Activated CD8-positive, alpha-beta memory T cell treated with anti-CD3 and anti-CD28 coated beads, Interleukin-2, amount 50 U/mL, for 4 hours (primary cell): Measurements from ENCODE around the gene WASL.
"Not testable (repeated sequence)": the region's sequence is repeated elsewhere in the genome, so short reads cannot be mapped to it uniquely, and the experiment has no call there.

Experiments
- DNase-seq: peaks from one replicate; pipeline ENCODE4 v3.0.0-alpha.2; 2020

WASL gene

GRCh38 chr7:123748734-123749536 lies at the start of gene WASL:
Gene WASL, minus strand, starts transcription at chr7:123749003. Its CDS starts 269 bp downstream, at chr7:123748734.
- DNase-seq = peak; percentile 85

DNA sequence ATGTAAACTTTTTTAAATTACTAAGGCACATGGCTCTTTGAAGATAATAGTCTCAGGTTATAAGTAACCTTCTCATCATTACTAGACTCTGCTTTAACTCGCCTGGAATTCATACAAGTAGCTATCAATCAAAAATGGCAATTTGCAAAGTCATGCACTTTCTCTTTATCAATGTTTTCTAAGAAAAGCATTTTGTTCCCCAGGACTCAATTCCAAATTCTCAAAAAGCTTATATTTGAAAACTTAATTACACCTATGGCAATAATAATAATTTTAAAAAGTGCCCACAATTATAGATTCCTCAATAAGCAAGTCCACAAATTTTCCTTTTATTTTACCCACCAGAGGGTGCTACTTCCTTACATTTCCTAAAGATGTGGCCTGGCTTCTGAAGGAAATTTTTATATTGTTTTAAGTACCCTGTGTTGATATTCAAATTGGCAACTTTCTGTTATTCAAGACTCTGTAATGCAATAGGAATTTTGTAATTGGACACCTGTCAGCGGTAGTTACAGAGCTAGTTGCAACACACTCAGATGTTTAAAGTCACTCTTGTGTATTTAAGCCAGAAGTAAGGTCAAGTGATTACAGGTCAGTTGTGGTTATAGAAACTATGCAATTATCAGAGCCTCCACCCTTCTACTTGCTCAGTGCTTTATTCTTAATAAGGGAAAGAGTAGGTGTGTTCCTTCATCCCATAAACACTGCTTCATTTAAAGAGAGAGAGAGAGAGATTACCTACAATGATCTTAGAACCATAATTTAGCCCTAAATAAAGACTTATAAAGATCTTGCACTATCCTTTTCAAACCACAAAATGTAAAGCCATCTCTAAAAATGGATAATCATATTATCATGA lies 49.1 kb upstream of the WASL start:
- DNase-seq = no peak

- no peak for DNase-seq
Observed at GRCh38 chr7:123796568-123796967, 47.8 kb upstream of the WASL start.

DNA sequence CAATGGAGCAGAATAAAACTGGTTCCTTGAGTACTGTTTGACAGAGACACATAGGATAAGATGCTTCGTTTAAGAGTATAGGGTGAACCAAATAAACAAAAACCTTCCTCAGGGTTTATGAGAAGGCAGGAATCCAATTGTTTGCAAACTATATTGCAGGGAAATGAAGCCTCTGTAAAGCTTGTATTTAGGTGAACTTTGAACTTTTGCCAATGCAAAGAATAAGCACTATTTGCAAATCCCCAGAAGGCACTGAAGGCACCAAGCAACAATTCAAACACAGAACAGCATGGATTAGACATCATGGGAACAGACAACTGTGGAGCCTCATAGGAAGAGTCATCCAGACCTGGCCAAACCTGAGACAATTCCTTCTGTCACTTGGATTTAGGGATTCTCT lies 47.1 kb upstream of the WASL start:
- no peak for DNase-seq

DNA sequence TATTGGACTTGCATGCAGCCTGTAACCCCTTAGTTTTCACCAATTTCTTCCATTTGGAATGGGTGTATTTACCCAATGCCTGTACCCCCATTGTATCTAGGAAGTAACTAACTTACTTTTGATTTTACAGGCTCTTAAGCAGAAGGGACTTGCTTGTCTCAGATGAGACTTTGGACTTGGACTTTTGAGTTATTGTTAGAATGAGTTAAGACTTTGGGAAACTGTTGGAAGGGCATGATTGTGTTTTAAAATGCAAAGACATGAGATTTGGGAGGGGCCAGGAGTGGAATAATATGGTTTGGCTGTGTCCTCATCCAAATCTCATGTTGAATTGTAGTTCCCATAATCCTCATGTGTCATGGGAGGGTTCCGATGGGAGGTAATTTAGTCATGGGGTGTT lies 46.3 kb upstream of the WASL start:
- DNase-seq = not testable (repeated sequence)

DNA sequence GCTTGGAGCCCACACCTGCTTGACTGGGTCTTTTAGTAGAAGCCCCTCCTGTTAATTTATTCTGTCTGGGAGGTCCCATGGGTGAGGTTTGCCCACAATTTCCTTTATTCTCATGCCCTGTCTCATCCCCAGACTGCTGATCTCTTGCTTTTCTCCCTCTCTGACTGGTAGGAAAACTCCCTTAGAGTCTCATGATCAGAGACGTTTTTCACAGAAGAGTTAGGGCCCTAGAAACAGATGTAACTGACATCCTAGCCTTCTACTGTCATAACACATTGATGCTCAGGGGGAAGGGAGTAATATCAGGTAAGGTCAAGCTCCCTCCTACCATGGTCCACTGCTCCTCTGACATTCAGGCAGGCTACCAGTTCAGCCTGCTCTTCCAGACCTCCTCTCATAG lies 43.7 kb upstream of the WASL start:
- DNase-seq = no peak

- DNase-seq = no peak
Observed at GRCh38 chr7:123791001-123791400, 42.2 kb upstream of the WASL start.

DNA sequence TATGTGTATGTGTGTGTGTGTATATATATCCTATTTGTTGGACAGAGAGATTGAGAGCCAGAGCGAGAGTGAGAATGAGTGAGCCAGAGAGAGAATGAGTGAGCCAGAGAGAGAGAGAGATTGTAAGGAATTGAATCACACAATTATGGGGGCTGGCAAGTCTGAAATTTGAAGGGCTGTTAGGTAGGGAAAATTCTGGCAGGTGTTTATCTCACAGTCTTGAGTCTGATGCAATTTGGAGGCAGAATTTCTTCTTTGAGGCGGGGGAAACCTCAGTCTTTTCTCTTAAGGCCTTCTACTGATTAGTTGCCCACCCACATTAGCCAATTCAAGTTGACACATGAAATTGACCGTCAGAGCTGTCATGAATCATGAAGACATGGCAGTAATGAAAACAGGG lies 41.0 kb upstream of the WASL start:
- DNase-seq = no peak

- DNase-seq = no peak
Observed at GRCh38 chr7:123789206-123789784, 40.5 kb upstream of the WASL start.

DNA sequence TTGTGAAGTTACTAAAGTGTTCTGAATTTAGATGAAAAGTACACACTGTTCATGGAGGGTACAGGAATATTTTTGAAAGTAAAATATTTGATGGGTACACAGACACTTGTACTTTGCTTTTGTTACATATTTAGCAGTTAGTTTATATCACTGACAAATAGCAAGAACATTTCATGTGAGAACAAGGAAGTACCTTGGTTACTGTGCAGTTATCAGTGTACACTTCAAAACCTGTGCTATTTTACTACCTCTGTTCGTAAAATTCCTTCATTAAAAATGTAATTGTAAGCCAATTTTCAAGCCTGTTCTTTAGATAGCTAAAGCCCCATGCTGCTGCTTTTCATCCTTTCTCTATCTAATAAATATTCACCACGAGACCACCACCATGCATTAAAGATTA lies 39.8 kb upstream of the WASL start:
- DNase-seq = no peak

DNA sequence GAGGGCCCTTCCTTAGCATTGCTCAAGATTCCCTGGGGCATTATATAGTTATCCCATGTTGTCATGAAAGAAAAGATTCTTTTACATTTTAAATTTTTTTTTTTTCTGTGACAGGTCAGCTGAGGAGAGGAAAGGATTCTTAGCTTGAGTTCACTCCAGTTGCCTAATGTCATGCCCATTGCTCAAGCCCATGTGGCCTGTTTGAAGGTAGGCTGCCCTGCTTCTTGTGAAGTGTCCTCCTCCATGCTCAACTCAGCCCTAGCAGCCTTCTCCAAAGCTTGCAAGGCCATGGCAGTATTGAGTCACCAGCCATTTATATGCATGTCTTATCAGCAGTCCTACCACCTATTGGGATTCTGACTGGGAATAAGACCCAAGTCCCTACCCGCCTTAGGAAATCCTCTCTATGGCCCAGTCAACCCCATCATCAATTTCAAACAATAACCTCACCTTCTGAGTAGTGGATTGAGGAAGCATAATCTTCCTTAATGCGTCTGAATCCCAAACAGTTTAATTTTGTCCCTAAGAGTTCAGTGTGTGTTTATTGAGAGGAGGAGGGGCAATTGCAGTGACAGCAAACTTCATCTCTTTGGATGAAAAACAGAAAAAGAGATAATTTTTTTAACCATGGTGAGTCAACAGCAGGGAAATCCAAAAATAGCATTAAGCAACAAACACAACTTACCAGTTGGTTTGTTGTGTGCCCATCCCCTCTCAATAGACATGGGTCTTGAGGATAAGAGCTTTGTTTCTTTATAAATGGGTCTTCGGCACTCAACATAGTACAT lies 38.6 kb upstream of the WASL start:
- DNase-seq = no peak

GRCh38 chr7:123784263-123784662 lies 35.5 kb upstream of the WASL start:
- no peak for DNase-seq

DNA sequence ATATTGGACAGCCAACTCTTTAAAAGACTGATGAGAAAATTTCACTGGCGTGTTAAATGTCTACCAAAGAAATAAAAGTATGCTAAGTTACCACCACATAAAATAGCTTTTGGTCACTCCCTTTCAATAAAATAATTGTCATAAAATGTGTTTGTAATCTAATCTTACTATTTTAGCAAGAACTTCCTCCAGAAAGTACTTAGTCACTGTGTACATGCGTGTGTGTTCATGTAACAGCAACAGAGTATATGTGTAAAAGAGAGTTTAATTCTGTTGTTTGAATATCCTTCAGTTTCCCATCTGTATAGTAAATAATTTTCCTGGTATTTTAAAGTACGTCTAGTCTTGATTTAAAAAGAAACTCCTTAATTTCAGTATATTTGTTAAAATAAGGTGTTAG lies 35.0 kb upstream of the WASL start:
- DNase-seq = no peak

- DNase-seq = no peak
Observed at GRCh38 chr7:123782071-123782798, 33.4 kb upstream of the WASL start.

- not testable (repeated sequence) for DNase-seq
Observed at GRCh38 chr7:123780472-123780871, 31.7 kb upstream of the WASL start.

DNA sequence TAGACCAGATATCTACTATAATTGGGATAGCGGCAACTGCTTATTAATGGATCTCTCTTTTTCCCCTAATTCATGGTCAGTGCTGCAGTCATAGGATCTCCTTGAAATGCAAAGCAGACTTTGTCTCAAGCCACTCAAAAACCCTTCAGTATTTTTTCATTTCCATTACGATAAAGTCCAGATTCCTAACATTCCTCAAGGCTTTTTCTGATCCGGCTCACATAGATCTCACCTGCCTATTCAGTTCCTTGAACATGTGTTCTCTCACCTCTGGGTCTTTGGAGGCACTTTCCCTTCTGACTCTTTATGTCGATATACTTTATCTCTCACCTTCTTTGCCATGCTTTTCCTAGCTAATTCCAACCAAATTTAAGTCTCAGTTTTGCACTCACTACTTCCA lies 25.7 kb upstream of the WASL start:
- DNase-seq = no peak

- no peak for DNase-seq
Observed at GRCh38 chr7:123773481-123773880, 24.7 kb upstream of the WASL start.

GRCh38 chr7:123772652-123773051 lies 23.8 kb upstream of the WASL start:
- DNase-seq = no peak

DNA sequence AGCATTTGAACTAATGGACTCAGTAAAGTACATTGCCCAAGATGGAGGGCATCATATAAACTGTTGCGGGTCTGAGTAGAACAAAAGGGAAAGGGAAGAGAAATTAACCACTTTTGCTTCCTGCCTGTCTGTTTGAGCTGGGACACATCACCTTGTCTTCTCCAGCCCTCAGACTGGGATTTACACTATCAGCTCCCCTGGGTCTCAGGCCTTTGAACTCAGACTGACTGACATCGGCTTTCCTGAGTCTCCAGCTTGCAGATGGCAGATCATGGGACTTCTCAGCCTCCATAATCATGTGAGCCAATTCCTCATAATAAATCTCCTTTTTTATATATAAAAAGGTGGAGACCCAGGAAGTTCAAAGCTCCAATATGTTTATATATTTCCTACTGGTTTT lies 23.0 kb upstream of the WASL start:
- no peak for DNase-seq

GRCh38 chr7:123771256-123771655 lies 22.5 kb upstream of the WASL start:
- no peak for DNase-seq

DNA sequence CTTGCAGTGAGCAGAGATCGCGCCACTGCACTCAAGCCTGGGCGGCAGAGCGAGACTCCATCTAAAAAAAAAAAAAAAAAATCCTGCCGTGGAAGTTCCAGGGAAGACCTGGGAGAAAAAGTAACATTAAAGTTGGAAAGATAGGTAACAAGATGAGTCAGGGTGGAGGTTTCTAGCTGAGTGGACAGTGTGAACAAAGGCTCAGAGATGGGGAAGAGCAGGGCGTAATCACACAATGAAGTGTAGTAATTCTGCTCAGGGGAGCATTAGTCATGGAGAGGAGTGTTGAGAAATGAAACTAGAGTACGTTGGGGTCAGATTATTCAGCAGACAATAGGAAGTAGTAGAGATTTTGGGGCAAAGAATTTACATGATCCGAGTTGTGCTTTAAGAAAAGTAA lies 21.6 kb upstream of the WASL start:
- no peak for DNase-seq

- DNase-seq = no peak
Observed at GRCh38 chr7:123769371-123769770, 20.6 kb upstream of the WASL start.
